Cardiac muscle cell (in vitro differentiated cells and primary cell): ENCODE measurements around the gene PPP2R3B. TPM values are rescaled to one million over a fixed set of nuclear protein-coding genes. Genes with fewer than 3 reads are reported as not detected.

Experiments used
- DNase-seq, 2 donors: peaks; one replicate each; pipeline versions ENCODE4 v3.0.0 to v3.0.0-alpha.2; 2010 to 2017; ENCODE audit warnings: low read depth in 1 of 2, low spot score in 1 of 2
- H3K27ac ChIP-seq: fragments of 200-600 bp; sonication (generic); 2 replicates; pipeline ENCODE4 v1.5.1; 2016
- H3K27me3 ChIP-seq: fragments of 200-600 bp; sonication (generic); 2 replicates; pipeline ENCODE4 v1.6.0; 2016; ENCODE audit warnings: control low read depth
- H3K36me3 ChIP-seq: fragments of 200-600 bp; sonication (generic); 2 replicates; pipeline ENCODE4 v1.5.1; 2016; ENCODE audit warnings: control low read depth
- H3K4me1 ChIP-seq: fragments of 200-600 bp; sonication (generic); 2 replicates; pipeline ENCODE4 v1.8.1; 2017; ENCODE audit warnings: low read depth, mild to moderate bottlenecking, mixed run types
- H3K4me3 ChIP-seq: fragments of 200-600 bp; sonication (generic); 2 replicates; pipeline ENCODE4 v1.5.1; 2016; ENCODE audit warnings: mild to moderate bottlenecking
- H3K9me3 ChIP-seq: fragments of 200-600 bp; sonication (generic); 2 replicates; pipeline ENCODE4 v1.5.1; 2017; ENCODE audit warnings: low read depth, mild to moderate bottlenecking, control low read depth
- polyA plus RNA-seq: library from polyadenylated mRNA; unstranded; fragments of >200 nt; fragmentation: Nextera tagmentation; extraction: Ambion mirVana; gene quantifications from 2 replicates; pipeline ENCODE4 v1.2.1, GENCODE V29; 2016
- total RNA-seq: library from RNA; depleted of rRNA; stranded (reverse); fragments of >200 nt; gene quantifications from 2 replicates; pipeline ENCODE4 v1.2.3, GENCODE V29; 2016
- TF ChIP-seq, protein P1 (sequence below): IDR thresholded peaks from 2 replicates; pipeline ENCODE4 v1.5.1; 2012; ENCODE audit warnings: low read depth, mild to moderate bottlenecking, low read length

PPP2R3B gene
- total and polyA plus RNA-seq, 2 experiments from 2014 or later = 142 to 155 TPM

DNA sequence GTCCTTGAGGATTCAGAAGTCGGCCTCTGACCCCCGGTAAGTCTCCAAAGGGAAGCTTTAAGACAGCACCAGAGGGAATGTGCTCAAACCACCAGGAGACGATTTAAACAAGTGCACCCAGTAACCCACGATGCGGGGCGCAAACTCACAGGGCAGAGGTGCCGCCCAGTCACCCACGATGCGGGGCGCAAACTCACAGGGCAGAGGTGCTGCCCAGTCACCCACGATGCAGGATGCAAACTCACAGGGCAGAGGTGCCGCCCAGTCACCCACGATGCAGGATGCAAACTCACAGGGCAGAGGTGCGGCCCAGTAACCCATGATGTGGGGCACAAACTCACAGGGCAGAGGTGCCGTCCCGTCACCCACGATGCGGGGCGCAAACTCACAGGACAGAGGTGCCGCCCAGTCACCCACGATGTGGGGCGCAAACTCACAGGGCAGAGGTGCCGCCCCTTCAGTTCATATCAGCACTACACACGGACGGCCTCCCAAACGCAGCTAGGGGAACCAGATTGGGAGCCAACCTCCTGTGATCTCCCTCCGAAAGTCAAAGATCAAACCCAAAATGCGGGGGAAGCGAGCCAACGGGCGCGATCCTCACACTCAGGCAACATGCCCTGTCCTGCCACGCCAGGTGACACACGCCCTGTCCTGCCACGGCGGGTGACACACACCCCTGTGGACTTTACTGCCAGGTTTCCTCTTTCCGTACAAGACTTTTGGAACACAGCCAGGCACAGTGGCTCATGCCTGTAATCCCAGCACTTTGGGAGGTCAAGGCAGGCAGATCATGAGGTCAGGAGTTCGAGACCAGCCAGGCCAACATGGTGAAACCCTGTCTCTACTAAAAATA is 11.3 kb downstream of the PPP2R3B start:
- peaks cover 26% of the 10 kb centered on the region for H3K4me1 ChIP-seq
- TF ChIP-seq, protein P1, sequence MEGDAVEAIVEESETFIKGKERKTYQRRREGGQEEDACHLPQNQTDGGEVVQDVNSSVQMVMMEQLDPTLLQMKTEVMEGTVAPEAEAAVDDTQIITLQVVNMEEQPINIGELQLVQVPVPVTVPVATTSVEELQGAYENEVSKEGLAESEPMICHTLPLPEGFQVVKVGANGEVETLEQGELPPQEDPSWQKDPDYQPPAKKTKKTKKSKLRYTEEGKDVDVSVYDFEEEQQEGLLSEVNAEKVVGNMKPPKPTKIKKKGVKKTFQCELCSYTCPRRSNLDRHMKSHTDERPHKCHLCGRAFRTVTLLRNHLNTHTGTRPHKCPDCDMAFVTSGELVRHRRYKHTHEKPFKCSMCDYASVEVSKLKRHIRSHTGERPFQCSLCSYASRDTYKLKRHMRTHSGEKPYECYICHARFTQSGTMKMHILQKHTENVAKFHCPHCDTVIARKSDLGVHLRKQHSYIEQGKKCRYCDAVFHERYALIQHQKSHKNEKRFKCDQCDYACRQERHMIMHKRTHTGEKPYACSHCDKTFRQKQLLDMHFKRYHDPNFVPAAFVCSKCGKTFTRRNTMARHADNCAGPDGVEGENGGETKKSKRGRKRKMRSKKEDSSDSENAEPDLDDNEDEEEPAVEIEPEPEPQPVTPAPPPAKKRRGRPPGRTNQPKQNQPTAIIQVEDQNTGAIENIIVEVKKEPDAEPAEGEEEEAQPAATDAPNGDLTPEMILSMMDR = no peak
- H3K27me3 ChIP-seq = peaks cover 14% of the 10 kb centered on the region
- no peak overlapping the region for H3K4me3 ChIP-seq
- no peak overlapping the region for H3K27ac ChIP-seq
- no peaks in the 10 kb centered on the region for H3K9me3 ChIP-seq
- DNase-seq = no peak
- no peaks in the 10 kb centered on the region for H3K36me3 ChIP-seq

DNA sequence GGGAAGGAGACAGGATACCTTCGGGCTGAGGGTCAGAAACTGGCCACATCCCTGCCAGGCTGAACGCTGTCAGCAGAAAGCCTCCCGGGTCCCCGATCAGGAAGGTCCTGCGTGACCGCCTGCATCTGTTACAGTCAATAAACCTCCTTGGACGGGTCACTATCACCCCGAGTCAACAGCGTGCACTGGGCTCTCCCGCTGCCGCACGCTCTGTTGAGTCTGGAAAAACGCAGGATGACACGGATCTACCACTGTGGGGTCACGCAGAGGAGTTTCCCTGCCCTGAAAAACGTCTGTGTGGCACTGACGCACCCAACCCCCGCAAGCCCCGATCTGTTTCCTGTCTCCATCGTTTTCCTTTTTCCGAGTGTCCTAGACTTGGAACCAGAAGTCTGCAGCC is 12.1 kb downstream of the PPP2R3B start:
- no peaks in the 10 kb centered on the region for H3K36me3 ChIP-seq
- TF ChIP-seq, protein P1 = no peak
- no peak overlapping the region for H3K27ac ChIP-seq
- H3K27me3 ChIP-seq = peaks cover 14% of the 10 kb centered on the region
- peaks cover 34% of the 10 kb centered on the region for H3K4me1 ChIP-seq
- peak overlapping the region; percentile 85 for H3K4me3 ChIP-seq
- no peak for DNase-seq
- no peaks in the 10 kb centered on the region for H3K9me3 ChIP-seq

DNA sequence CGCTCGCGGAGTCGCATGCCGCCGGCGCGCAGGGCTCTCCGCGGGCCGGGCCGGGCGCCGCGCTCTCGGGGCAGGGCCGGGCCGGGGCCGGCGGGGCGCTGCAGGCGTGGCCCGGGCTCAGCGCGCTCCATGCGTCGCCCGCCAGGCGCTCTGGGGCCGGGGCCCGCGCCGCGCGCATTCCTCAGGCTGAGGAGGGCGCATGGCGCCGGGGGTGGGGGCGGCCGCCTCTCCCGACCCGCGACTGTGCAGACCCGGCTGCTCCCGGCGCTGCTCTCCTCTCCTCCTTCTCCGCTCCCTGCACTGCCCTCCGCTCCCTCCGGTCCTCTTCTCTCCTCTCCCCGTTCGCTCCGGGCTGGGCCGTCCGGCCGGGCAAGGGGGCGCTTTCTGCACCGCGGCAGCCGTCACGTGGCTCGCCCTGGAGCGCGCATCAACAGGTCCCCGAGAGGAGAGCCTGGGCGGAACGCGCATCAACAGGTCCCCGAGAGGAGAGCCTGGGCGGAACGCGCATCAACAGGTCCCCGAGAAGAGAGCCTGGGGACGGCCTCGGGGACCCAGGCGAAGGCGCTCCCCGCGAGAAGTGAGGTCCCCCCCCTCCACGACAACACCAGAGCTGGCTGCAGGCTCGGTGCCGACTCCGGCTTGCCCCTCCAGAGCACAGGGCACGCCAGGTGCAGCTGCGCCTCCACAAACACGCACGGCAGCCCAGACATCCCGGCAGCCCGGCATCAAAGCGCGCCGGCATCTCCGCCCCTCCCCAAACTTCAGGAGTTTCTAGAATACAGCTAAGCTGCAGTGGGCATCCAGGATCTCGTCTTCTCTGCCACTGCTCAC is 12.9 kb downstream of the PPP2R3B start:
- peak; percentile 30 to 78 for DNase-seq
- H3K36me3 ChIP-seq = no peaks in the 10 kb centered on the region

DNA sequence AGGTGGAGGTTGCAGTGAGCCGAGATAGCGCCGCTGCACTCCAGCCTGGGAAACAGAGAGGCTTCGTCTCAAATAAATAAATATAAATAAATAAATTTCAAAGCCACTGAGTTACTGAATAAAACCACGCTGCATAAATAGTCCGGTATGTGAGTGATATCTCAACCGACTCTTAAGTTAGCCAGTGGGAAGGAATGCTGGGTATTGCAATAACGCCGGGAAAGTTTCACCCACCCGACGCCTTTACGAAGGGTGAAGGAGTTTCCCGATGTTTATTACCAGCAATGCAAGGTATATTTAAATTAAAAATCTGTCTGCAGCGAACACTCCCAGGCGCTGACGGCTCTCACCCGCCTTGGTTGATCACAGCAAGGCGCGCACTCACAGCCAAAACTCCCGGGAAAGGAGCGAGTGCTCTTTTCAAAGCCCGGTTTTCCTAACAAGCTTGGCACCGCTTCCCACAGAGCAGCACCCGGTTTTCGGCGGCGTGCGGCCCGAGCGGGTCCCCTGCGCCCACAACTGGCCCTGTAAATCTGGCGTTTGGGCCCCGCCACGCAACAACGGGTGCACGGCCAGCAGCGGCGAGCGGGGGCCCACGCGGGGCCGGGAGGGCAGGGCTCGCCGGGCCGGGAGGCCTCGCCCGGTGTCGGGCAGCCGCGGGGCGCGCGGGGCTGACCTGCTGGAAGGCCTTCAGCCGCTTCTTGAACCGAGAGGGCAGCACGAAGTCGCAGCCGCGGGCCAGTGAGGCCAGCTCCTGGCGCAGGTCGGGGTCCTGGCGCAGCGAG is 13.7 kb downstream of the PPP2R3B start:
- H3K4me1 ChIP-seq = peaks cover 50% of the 10 kb centered on the region
- DNase-seq = peak; percentile 24 to 29
- TF ChIP-seq, protein P1 = no peak
- peak overlapping the region; percentile 85 for H3K27ac ChIP-seq
- H3K27me3 ChIP-seq = peaks cover 14% of the 10 kb centered on the region
- no peaks in the 10 kb centered on the region for H3K9me3 ChIP-seq
- H3K36me3 ChIP-seq = no peaks in the 10 kb centered on the region
- peak overlapping the region; percentile 85 for H3K4me3 ChIP-seq

More for the DNA sequence above, 12.9 kb downstream of the PPP2R3B start:
- H3K27ac ChIP-seq = peak overlapping the region; percentile 85
- peaks cover 42% of the 10 kb centered on the region for H3K4me1 ChIP-seq
- H3K9me3 ChIP-seq = no peaks in the 10 kb centered on the region
- H3K27me3 ChIP-seq = peaks cover 14% of the 10 kb centered on the region
- peak overlapping the region; percentile 85 for H3K4me3 ChIP-seq
- TF ChIP-seq, protein P1 = no peak

DNA sequence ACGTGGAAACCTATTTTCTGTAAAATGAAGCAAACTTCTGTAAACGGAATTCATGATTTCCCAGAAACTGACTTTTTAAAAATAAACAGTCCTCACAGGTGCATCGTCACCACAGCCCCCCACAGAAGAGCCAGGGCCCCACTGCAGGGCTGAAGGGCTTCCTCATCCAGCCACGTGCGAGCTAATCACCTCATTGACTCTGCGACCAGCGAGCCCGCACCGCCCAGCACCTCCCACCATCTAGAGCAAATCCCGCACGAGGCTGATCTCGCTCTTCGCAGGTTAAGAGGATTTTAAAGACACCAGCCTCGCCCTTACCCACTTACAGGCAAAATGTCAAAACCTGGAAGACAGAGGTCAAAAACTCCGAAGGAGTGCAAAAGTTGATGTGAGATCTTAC is 14.8 kb downstream of the PPP2R3B start:
- Histone ChIP-seq H3K9me3 (no peaks in the 10 kb centered on the region), H3K4me1 (peaks cover 57% of the 10 kb centered on the region), H3K27me3 (peaks cover 14% of the 10 kb centered on the region), H3K4me3 (no peak overlapping the region), H3K27ac (peak overlapping the region; percentile 97), H3K36me3 (no peaks in the 10 kb centered on the region)
- TF ChIP-seq, protein P1 = no peak
- DNase-seq = no peak
